Vagina (tissue), 2 donors: Measurements from ENCODE around the gene MAPKBP1.

ENCODE experiments used
- CTCF ChIP-seq, 3 experiments: fragments of 450-650 bp in 2 of 3; fragments of 200-600 bp in 1 of 3; sonication (generic) in 1 of 3; IDR thresholded peaks; one replicate each; pipeline ENCODE4 v1.5.1; 2017 to 2019; ENCODE audit warnings: antibody characterized with exemption in 3 of 3, mild to moderate bottlenecking in 2 of 3, moderate library complexity in 2 of 3
- POLR2AphosphoS5 ChIP-seq, 2 donors: sonication (generic); formaldehyde crosslinking; IDR thresholded peaks; one replicate each; pipeline ENCODE4 v1.9.0; 2017; ENCODE audit warnings: antibody characterized with exemption in 2 of 2, mild to moderate bottlenecking in 2 of 2, low read depth in 1 of 2; ENCODE audit not compliant: insufficient read depth in 1 of 2

- TF ChIP-seq CTCF (IDR thresholded peaks at IDR 0.05) (no peak), POLR2AphosphoS5 (IDR thresholded peaks at IDR 0.05; ENCODE audit: insufficient read depth in 1 of 2, low read depth in 1 of 2) (no peak)
Measured at GRCh38 chr15:41817327-41817726, 43.0 kb downstream of the MAPKBP1 start.
